ENCODE results near the gene ITPR3. TPM values are rescaled to one million over a fixed set of nuclear protein-coding genes. Genes with fewer than 3 reads are reported as not detected.

ITPR3 gene
- total RNA-seq, 2 experiments from 2014 or later, result 42.6 to 42.9 TPM

GRCh38 chr6:33638556-33638955 is 17.4 kb downstream of the ITPR3 start:
- H3K36me3 Mint-ChIP-seq (ENCODE audit: low read depth), result peaks cover 27% of the 10 kb centered on the region
- ATAC-seq, result no peak
- no peaks in the 10 kb centered on the region for H3K9me3 Mint-ChIP-seq (ENCODE audit: low read depth)
- ChIA-PET POLR2A (interaction anchor here (0.8 kb wide), 1 partner anchor 70 kb away, joined by 3 read pairs; no protein-coding TSS in a partner anchor), CTCF (no interaction called here)
- no peak for DNase-seq
- H3K27me3 Mint-ChIP-seq, result no peaks in the 10 kb centered on the region
- intact Hi-C loops (cut with DNase I, micrococcal nuclease), result no loop called here
- no peak overlapping the region for H3K27ac Mint-ChIP-seq
- no peak overlapping the region for H3K4me3 Mint-ChIP-seq
- H3K4me1 Mint-ChIP-seq, result peaks cover 38% of the 10 kb centered on the region

GRCh38 chr6:33639559-33639958 is 18.4 kb downstream of the ITPR3 start:
- POLR2A ChIA-PET, result no interaction called here
- no peak for ATAC-seq
- no peaks in the 10 kb centered on the region for H3K27me3 Mint-ChIP-seq
- peaks cover 30% of the 10 kb centered on the region for H3K4me1 Mint-ChIP-seq
- H3K4me3 Mint-ChIP-seq, result no peak overlapping the region
- CTCF ChIA-PET, result no interaction called here
- no peaks in the 10 kb centered on the region for H3K9me3 Mint-ChIP-seq (ENCODE audit: low read depth)
- DNase-seq, result no peak
- H3K27ac Mint-ChIP-seq, result no peak overlapping the region
- intact Hi-C loops (cut with DNase I, micrococcal nuclease), result no loop called here
- H3K36me3 Mint-ChIP-seq (ENCODE audit: low read depth), result peaks cover 25% of the 10 kb centered on the region

- CTCF ChIA-PET, result no interaction called here
- peaks cover 21% of the 10 kb centered on the region for H3K36me3 Mint-ChIP-seq (ENCODE audit: low read depth)
- DNase-seq, result no peak
- no peaks in the 10 kb centered on the region for H3K9me3 Mint-ChIP-seq (ENCODE audit: low read depth)
- no peak for ATAC-seq
- H3K4me1 Mint-ChIP-seq, result peaks cover 23% of the 10 kb centered on the region
- H3K27ac Mint-ChIP-seq, result no peak overlapping the region
- intact Hi-C loops (cut with DNase I, micrococcal nuclease), result no loop called here
- POLR2A ChIA-PET, result no interaction called here
- H3K4me3 Mint-ChIP-seq, result no peak overlapping the region
- H3K27me3 Mint-ChIP-seq, result no peaks in the 10 kb centered on the region
Measured at GRCh38 chr6:33640361-33640760, 19.2 kb downstream of the ITPR3 start.

- CTCF ChIA-PET, result no interaction called here
- no peaks in the 10 kb centered on the region for H3K9me3 Mint-ChIP-seq (ENCODE audit: low read depth)
- H3K4me1 Mint-ChIP-seq, result peaks cover 23% of the 10 kb centered on the region
- ATAC-seq, result no peak
- POLR2A ChIA-PET, result no interaction called here
- H3K36me3 Mint-ChIP-seq (ENCODE audit: low read depth), result peaks cover 20% of the 10 kb centered on the region
- H3K27ac Mint-ChIP-seq, result no peak overlapping the region
- H3K4me3 Mint-ChIP-seq, result no peak overlapping the region
- DNase-seq, result no peak
- H3K27me3 Mint-ChIP-seq, result no peaks in the 10 kb centered on the region
- intact Hi-C loops (cut with DNase I, micrococcal nuclease), result no loop called here
Measured at GRCh38 chr6:33641144-33641543, 20.0 kb downstream of the ITPR3 start.

GRCh38 chr6:33641602-33642001 is 20.5 kb downstream of the ITPR3 start:
- Mint-ChIP-seq H3K27me3 (no peaks in the 10 kb centered on the region), H3K9me3 (ENCODE audit: low read depth) (no peaks in the 10 kb centered on the region), H3K4me3 (no peak overlapping the region), H3K4me1 (peaks cover 18% of the 10 kb centered on the region), H3K27ac (no peak overlapping the region), H3K36me3 (ENCODE audit: low read depth) (peaks cover 16% of the 10 kb centered on the region)
- CTCF ChIA-PET, result no interaction called here
- intact Hi-C loops (cut with DNase I, micrococcal nuclease), result no loop called here
- DNase-seq (no peak), ATAC-seq (no peak)
- POLR2A ChIA-PET, result no interaction called here

- Mint-ChIP-seq H3K4me3 (no peak overlapping the region), H3K27me3 (no peaks in the 10 kb centered on the region), H3K9me3 (ENCODE audit: low read depth) (no peaks in the 10 kb centered on the region), H3K4me1 (peaks cover 17% of the 10 kb centered on the region), H3K27ac (no peak overlapping the region), H3K36me3 (ENCODE audit: low read depth) (peaks cover 20% of the 10 kb centered on the region)
- intact Hi-C loops (cut with DNase I, micrococcal nuclease), result no loop called here
- no peak for ATAC-seq
- CTCF ChIA-PET, result interaction anchor here (1.4 kb wide), 1 partner anchor 58 kb away, joined by 4 read pairs; no protein-coding TSS in a partner anchor
- no peak for DNase-seq
- POLR2A ChIA-PET, result no interaction called here
Measured at GRCh38 chr6:33642897-33643296, 21.8 kb downstream of the ITPR3 start.

- no peak overlapping the region for H3K27ac Mint-ChIP-seq
- H3K4me3 Mint-ChIP-seq, result no peak overlapping the region
- peaks cover 21% of the 10 kb centered on the region for H3K36me3 Mint-ChIP-seq (ENCODE audit: low read depth)
- DNase-seq (no peak), ATAC-seq (no peak)
- H3K9me3 Mint-ChIP-seq (ENCODE audit: low read depth), result no peaks in the 10 kb centered on the region
- intact Hi-C loops (cut with DNase I, micrococcal nuclease), result no loop called here
- ChIA-PET POLR2A (no interaction called here), CTCF (interaction anchor here (0.5 to 1.3 kb wide), 3 partner anchors 30 to 302 kb away, joined by 3 to 5 read pairs (median 4); partner anchors contain the start of gene ITPR3)
- H3K4me1 Mint-ChIP-seq, result peaks cover 4% of the 10 kb centered on the region
- H3K27me3 Mint-ChIP-seq, result no peaks in the 10 kb centered on the region
Measured at GRCh38 chr6:33651403-33651802, 30.3 kb downstream of the ITPR3 start.

- no peaks in the 10 kb centered on the region for H3K27me3 Mint-ChIP-seq
- H3K36me3 Mint-ChIP-seq (ENCODE audit: low read depth), result peaks cover 21% of the 10 kb centered on the region
- no peak for ATAC-seq
- H3K9me3 Mint-ChIP-seq (ENCODE audit: low read depth), result no peaks in the 10 kb centered on the region
- ChIA-PET CTCF (interaction anchor here (1.3 kb wide), 1 partner anchor 30 kb away, joined by 4 read pairs; the partner anchor contains the start of gene ITPR3), POLR2A (no interaction called here)
- no peak overlapping the region for H3K4me3 Mint-ChIP-seq
- no peak overlapping the region for H3K27ac Mint-ChIP-seq
- intact Hi-C loops (cut with DNase I, micrococcal nuclease), result no loop called here
- H3K4me1 Mint-ChIP-seq, result peaks cover 4% of the 10 kb centered on the region
- DNase-seq, result no peak
Measured at GRCh38 chr6:33652002-33652401, 30.9 kb downstream of the ITPR3 start.

- no peaks in the 10 kb centered on the region for H3K9me3 Mint-ChIP-seq (ENCODE audit: low read depth)
- no peak for ATAC-seq
- no peak for DNase-seq
- H3K27ac Mint-ChIP-seq, result no peak overlapping the region
- peaks cover 18% of the 10 kb centered on the region for H3K36me3 Mint-ChIP-seq (ENCODE audit: low read depth)
- no peaks in the 10 kb centered on the region for H3K27me3 Mint-ChIP-seq
- H3K4me3 Mint-ChIP-seq, result no peak overlapping the region
- CTCF ChIA-PET, result interaction anchor here (0.6 to 1.2 kb wide), 4 partner anchors 11 to 499 kb away, joined by 3 to 4 read pairs (median 3); no protein-coding TSS in a partner anchor
- intact Hi-C loops (cut with DNase I, micrococcal nuclease), result no loop called here
- POLR2A ChIA-PET, result no interaction called here
- H3K4me1 Mint-ChIP-seq, result peaks cover 2% of the 10 kb centered on the region
Measured at GRCh38 chr6:33654831-33655554, 33.9 kb downstream of the ITPR3 start.

GRCh38 chr6:33656844-33657243 is 35.7 kb downstream of the ITPR3 start:
- intact Hi-C loops (cut with DNase I, micrococcal nuclease), result no loop called here
- no peaks in the 10 kb centered on the region for H3K27me3 Mint-ChIP-seq
- H3K4me1 Mint-ChIP-seq, result no peaks in the 10 kb centered on the region
- no peak overlapping the region for H3K27ac Mint-ChIP-seq
- peaks cover 10% of the 10 kb centered on the region for H3K36me3 Mint-ChIP-seq (ENCODE audit: low read depth)
- ATAC-seq (no peak), DNase-seq (no peak)
- H3K9me3 Mint-ChIP-seq (ENCODE audit: low read depth), result no peaks in the 10 kb centered on the region
- POLR2A ChIA-PET, result no interaction called here
- H3K4me3 Mint-ChIP-seq, result no peak overlapping the region
- CTCF ChIA-PET, result no interaction called here

GRCh38 chr6:33658982-33659689 is 38.0 kb downstream of the ITPR3 start:
- Mint-ChIP-seq H3K4me1 (no peaks in the 10 kb centered on the region), H3K9me3 (ENCODE audit: low read depth) (no peaks in the 10 kb centered on the region), H3K27me3 (no peaks in the 10 kb centered on the region), H3K27ac (no peak overlapping the region), H3K36me3 (ENCODE audit: low read depth) (peaks cover 10% of the 10 kb centered on the region), H3K4me3 (no peak overlapping the region)
- ChIA-PET POLR2A (no interaction called here), CTCF (interaction anchor here (0.9 kb wide), 1 partner anchor 31 kb away, joined by 3 read pairs; no protein-coding TSS in a partner anchor)
- ATAC-seq (no peak), DNase-seq (no peak)
- intact Hi-C loops (cut with DNase I, micrococcal nuclease), result no loop called here

GRCh38 chr6:33659986-33660385 is 38.9 kb downstream of the ITPR3 start:
- H3K27ac Mint-ChIP-seq, result no peak overlapping the region
- ChIA-PET POLR2A (no interaction called here), CTCF (no interaction called here)
- H3K27me3 Mint-ChIP-seq, result no peaks in the 10 kb centered on the region
- ATAC-seq (no peak), DNase-seq (no peak)
- no peak overlapping the region for H3K4me3 Mint-ChIP-seq
- H3K4me1 Mint-ChIP-seq, result no peaks in the 10 kb centered on the region
- intact Hi-C loops (cut with DNase I, micrococcal nuclease), result no loop called here
- H3K36me3 Mint-ChIP-seq (ENCODE audit: low read depth), result peaks cover 10% of the 10 kb centered on the region
- H3K9me3 Mint-ChIP-seq (ENCODE audit: low read depth), result no peaks in the 10 kb centered on the region

Measured in activated CD4-positive, alpha-beta T cell treated with anti-CD3 and anti-CD28 coated beads for 36 hours (primary cell).